Measurements from ENCODE around the gene CLNK.

The CLNK gene, protein sequence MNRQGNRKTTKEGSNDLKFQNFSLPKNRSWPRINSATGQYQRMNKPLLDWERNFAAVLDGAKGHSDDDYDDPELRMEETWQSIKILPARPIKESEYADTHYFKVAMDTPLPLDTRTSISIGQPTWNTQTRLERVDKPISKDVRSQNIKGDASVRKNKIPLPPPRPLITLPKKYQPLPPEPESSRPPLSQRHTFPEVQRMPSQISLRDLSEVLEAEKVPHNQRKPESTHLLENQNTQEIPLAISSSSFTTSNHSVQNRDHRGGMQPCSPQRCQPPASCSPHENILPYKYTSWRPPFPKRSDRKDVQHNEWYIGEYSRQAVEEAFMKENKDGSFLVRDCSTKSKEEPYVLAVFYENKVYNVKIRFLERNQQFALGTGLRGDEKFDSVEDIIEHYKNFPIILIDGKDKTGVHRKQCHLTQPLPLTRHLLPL

DNA sequence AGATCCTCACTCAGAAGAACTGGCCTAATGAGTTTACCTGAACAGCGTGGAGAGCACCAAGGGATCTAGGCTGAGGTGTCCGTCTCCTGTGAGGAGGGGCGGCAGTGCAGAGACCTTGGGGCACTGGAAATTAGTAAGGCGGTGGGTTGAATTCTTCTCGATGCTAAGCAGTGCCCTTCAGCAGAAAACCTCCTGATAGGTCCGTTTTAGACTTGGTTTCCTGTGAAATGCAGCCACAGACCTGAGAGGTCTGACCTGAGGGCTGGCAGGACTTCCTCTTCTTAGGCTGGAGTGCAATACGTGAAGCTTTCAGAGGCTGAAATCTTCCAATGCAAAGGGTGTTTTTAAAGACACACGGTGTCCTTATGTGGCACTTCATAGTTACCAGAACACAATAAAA lies at the start of gene CLNK:
TSS of gene CLNK (minus strand) at position 138 of the 400 bp plus-strand sequence. CDS start 16,899 bp downstream, outside the sequence.
- no peak for DNase-seq (ENCODE audit: low read depth)

DNA sequence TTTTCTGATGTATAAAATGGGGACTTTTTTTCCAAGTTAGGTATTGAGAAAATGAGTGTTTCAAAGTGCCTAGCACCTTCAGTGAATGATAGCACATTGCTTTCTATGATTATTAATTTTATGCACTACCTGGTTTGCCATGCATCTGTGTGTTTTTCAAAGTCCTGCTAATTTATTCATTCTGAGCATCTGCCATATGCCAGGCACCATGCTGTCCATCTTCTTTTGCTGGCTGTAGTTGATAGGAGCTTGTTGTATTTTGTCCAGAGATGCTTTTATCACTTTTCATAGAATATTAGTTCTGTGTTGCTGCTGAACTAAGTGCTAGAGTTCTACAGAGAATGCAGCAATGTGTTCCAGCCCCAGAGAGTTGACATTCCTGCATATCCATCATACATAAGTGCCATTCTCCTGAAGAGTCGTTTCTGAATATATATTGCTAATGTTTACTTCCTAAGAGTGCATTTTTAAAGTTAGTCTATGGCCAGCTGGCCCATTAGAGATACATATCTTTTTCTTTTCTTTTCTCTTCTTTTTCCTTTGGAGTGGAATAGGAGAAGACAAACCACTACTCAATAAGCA lies 49.0 kb upstream of the CLNK start:
- DNase-seq (ENCODE audit: low read depth): no peak

DNA sequence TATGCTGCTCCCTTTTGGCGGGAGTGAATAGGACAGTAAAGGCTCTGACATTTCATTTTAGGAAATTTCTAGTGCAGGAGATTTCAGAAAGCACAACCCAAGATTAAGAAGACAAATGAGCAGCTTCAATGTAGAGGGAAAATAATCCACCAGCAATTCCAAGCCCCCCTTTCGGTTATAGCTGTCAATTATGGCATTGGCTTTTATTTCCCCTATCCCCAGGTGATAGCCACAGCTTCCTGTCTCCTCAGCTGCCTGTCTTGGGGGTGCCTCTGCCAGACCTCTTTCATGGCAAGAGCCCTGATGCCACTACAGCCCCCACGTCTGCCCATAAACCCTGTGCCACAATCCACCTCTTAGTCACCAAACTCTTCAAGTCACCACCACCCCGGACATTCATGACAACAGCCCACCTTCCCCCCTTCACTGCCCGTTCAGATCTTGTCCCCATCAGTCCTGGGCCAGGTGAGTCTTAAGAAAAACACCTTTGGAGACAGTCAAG lies 48.4 kb upstream of the CLNK start:
- DNase-seq (ENCODE audit: low read depth): no peak

DNA sequence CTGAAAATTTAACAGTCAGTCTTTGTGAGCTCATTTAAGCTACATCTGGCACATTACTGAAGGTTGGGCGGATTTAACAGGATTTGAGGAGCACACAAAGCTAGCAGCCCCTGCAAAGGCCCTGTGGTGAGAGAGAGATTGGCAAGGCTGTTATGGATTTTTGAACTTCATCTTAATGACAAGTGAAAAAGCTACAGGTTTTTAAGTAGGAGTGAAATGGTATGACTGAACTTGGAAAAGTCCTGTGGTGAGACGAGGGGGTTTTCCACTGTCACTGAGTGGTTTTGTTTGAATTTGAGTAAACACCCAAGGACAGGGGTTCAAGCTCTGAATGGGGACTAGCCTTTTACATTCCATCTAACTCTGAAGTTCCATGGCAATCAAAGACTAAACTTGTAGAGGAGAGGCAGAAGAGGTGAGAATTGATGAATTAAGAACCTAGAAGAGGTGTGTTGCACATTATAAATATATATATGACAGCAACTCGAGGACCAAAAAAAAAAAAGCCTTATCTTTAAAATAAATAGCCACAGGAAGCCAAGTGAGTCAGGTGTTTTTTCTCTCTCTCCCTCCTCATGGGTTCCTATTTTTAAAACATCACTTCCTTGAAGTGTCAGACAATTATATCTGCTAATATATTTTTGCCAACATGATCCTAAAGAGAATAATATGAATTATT lies 47.8 kb upstream of the CLNK start:
- DNase-seq (ENCODE audit: low read depth): no peak

DNA sequence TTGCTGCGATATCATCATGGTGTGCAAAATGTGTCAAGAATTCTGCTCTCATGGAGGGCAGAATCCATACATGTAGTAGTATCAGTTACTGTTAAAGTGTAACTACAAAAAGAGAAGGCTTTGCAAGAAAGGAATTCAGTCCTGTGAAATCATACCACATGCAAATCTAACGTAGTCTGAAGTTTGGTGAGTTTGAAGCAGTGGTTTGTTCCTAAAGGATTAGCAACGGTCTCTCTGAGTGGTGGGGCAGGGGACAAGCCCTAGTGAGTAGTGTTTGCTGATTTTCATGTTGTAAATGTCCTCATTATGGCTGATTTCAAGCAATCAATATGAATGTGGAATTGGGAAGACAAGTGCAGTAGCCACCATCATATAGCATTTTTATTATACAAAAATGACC lies 47.1 kb upstream of the CLNK start:
- DNase-seq (ENCODE audit: low read depth): no peak

DNA sequence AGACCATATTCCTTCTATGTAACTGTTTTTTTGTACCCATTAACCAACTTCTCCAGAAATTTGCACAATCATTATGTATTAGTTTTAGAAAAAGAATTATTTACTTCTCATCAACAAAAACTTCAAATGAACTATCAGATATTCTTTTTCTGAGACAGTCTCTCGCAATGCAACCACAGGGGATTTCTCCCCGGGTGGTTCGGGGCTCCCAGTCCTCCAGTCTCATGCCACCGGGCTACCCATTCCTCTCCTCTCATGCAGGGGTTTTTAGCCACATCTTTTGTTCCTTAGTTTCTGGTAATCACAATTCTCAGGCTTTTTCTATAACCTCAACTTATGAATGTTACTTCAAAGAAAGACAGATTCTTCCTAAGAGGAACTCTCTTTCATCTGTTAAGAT lies 46.6 kb upstream of the CLNK start:
- DNase-seq (ENCODE audit: low read depth): no peak

DNA sequence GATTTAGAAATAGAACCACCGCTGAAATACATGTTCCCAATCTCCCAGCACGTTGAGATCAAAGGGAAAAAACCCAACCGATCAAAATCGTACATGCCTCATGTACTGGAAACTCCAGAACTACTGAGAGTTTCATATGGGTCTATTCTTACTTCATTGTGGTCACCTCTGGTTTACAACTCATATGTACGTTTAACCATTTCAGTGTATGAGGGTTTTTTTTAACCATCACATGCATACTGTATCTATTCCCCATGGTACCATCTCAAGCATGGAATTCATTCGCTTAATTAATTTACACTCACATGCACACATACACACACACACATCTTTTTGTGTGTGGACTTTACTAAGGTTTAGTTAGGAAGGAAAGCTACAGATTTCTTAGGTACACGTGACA lies 46.0 kb upstream of the CLNK start:
- DNase-seq (ENCODE audit: low read depth): no peak

DNA sequence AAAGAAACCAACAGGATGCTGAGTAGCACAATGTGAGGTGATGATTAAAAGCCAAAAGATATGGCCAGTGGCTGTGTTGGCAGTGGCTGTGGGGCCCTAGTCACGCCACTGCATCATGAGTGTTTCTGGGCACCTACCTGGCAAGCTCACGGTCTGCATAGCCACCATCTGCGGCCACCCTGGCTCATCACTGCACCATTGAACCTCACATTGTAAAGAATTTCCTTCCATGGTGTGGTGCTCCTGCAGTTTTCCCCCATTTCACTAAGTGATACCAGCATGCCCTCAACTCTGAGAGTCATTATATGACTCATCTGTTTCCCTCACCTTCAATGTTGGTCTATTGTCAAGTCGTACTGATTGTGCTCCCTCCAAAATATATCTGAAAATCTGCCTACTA lies 45.5 kb upstream of the CLNK start:
- no peak for DNase-seq (ENCODE audit: low read depth)

DNA sequence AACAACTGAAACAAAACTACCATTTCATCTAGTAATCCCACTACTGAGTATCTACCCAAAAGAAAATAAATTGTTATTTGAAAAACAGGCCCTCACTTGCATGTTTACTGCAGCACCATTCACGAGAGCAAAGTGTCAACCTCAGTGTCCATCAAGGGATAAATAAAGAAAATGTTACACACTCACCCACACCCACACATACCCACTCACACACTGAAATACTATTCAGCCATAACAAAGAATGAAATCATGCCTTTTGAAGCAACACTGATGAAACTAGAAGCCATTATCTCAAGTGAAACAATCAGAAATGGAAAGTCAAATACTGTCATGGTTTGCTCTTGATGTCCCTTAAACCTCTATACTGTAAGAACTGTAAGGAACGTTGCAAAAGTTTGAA lies 44.8 kb upstream of the CLNK start:
- DNase-seq (ENCODE audit: low read depth): no peak

DNA sequence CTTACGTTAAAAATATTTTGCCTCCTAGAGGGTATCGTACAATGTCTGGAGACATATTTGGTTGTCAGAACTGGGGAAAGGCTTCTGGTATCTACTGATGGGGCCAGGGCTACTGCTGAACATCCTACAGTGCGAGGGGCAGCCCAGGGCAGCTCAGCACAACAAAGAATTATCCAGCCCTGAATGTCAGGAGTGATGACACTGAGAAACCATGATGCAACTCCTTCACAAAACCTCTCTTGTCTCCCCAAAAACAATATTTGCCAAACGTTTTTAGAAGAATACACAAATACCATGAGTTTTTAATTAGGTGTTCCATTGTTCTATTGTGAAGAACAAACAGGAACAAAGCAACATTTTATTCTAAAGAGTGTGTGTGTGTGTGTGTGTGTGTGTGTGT lies 43.4 kb upstream of the CLNK start:
- no peak for DNase-seq (ENCODE audit: low read depth)

DNA sequence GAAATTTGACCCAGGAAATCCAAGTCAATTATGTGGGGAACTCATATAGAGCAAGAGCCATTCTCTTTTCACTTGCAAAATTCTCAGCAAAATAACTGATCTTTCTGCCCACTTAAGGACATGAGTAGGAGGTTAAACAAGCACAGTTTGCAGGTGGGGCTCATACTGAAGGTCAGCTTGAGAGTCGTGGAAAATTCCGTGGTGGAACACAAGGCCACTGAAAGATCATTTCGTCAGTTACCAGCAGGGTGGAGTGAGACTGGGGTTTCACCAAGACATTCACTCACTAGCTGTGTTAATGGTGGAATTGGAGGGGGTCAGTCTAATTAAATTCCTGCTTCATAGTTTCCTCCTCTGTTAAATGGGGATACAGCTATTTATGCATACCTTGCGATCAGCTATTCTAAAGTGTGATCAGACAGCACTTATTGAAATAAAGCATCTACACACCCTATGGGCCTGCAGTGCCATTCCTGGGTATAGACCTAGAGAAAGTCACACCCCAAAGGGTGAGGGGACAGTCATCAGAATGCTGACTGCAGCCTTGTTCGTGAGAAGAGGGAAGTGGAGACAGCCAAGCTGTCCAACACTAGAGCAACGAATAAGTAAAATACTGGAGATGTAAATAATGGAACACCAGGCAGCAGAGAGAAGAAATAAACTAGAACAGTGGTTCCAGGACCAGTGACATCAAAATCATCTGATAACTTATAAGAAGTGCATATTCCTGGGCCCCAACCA lies 42.7 kb upstream of the CLNK start:
- DNase-seq (ENCODE audit: low read depth): no peak

DNA sequence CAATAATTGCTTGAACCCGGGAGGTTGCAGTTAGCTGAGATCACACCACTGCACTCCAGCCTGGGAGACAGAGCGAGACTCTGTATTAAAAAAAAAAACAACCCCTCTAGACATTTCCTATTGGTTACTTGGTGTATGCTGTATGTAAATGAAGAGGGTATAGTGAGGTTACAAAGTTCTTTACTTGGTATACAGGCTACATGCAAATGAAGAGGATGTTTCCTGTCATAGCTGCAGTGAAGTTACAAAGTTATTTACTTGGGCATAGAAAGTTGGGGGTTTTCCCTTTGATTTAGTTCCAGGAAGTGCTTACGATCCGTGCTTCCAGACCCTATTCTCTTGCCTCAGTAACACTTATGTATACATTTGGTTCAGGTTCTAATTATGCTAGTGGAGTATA lies 38.4 kb upstream of the CLNK start:
- no peak for DNase-seq (ENCODE audit: low read depth)

DNA sequence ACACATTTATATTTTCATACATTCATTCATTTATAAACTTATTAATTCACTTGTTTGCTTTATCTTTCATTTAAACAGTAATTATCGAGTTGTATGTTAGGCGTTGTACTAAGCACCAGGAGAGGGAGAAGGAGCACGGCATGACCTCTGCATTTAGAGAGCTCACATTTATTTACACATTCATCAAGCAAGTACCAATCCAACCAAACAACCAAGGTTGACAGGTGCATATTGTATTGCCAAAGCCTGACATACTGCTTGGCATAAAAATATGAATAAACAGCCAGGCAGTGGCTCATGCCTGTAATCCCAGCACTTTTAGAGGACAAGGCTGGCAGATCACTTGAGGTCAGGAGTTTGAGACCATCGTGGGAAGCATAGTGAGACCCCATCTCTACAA lies 37.0 kb upstream of the CLNK start:
- DNase-seq (ENCODE audit: low read depth): no peak

DNA sequence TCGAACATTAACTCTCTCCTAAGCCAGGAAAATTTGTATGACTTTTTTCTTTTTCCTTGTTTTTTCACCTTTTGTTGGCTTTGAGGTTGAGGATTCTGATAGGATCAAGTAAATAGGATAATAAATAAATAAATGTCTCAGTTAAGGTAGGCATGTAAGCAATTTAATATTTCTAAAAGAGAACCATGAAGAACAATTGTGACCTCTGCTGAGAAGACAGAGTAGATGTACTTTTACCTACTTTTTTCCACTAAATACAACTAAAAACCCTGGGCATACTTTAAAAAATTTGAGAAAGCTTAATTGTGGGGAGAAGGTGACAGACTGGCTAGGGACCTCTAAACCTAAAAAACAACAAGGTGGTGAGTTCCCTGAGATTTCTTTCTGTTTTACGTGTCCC lies 31.6 kb upstream of the CLNK start:
- no peak for DNase-seq (ENCODE audit: low read depth)

DNA sequence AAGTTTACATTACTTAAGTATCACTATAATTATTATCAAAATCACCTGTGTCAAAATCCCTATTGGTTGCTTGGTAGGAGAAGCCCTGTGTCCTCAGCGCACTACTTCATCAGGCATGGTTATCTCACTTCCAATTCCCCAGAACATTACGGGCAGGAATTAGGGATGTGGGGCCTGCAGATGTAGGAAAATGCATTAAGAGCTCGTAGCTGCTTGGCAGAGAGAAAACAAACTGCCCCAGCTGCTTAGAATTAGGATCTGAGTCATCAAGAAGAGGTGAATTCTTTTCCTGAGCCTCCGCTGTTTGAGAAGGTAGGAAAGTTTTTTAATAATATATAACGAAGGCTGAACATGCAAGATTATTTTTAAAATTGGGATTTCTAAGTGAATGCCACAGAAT lies 31.1 kb upstream of the CLNK start:
- no peak for DNase-seq (ENCODE audit: low read depth)

DNA sequence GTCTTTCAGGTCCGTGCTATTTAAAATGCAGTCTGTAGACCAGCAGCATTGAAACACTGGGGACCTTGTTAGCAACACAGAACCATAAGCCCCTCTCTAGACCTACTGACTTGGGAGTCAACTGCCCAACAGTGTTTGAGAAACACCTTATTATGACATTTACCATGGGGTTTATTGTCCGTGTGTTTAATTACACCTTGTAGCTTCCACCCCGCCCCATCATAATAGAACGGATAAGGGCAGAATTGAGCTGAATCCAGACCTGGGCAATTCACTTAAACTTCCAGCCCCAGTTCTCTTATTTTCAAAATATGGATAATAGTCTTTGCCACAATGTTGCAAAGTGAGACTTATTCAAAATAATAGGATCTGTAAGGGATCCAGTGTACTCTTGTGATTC lies 30.6 kb upstream of the CLNK start:
- no peak for DNase-seq (ENCODE audit: low read depth)

DNA sequence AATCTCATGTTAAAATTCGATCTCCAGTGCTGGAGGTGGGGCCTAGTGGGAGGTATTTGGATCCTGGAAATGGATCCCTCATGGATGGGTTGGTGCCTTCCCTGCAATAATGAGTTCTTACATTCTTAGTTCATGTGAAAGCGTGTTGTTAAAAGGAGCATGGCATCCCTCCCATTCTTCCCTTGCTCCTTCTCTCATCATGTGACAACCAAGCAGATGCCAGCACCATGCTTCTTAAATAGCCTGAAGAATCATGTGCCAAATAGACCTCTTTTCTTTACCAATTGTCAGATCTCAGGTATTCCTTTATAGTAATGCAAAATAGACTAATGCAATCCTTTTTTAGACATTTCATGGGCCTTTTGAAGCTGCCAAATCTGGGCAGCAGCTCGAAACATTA lies 29.0 kb upstream of the CLNK start:
- DNase-seq (ENCODE audit: low read depth): no peak

DNA sequence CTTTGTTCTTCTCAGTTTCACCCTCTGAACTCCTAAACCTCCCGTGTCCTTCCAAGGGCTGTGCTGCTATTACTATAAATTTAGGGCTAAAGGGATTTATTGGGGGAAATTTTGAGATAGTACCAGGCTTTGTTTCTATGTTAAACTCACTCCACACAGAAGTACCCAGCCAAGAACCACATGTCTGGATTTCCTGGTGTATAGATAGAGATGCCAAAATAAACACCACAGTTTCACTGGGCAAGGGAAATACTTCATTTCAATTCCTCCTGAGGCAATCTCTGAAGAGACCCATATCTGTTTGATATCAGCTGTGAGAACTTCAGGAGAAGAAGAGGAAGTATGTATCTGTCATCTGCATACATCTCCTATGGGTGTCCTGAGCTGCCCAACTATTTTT lies 21.7 kb upstream of the CLNK start:
- no peak for DNase-seq (ENCODE audit: low read depth)

DNA sequence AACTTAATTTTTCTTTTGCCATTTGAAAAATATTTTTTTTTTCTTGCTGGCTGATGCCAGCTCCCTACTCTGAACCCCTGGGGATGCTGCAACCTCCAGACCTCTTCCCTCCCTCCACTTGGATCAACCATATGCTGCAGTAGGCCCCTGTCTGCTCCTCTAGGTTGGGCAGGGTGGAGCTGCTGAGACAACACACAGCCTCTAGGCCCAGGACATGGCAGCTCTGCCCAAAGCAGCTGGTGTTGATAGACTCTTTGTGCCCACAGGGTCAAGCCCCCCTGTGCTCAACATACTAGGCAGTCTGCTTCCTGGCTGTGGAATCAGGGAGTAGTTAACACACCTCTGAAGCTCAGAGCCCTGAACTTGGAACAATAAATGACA lies 19.9 kb upstream of the CLNK start:
- no peak for DNase-seq (ENCODE audit: low read depth)

DNA sequence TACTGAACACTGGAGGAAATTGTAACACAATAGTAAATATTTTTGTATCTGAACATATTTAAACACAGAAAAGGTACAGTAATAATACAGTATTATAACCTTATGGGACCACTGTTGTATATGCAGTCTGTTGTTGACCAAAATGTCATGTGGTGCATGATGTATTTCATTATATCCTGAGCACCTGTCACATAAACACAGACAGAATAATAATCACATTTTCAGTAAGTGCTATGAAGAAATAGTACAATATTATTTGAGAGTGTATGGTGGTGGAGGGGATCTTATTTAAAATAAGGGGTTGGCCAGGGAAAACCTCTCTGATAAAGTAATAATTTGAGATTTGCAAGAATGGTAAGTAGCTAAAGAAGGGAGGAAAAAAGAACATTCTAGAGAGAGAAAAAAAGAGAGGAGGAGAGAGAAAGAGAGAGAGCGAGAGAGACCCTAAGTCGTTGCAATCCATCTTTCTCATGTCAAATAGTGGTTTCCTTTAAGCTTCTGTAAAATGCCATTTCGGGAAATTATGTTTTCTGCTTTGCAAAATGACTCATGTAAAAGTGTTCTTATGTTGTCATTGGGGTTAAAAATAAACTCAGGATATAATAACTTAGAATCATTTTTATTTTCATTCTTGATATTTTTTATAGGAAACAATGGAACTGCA lies 19.3 kb upstream of the CLNK start:
- DNase-seq (ENCODE audit: low read depth): no peak

DNA sequence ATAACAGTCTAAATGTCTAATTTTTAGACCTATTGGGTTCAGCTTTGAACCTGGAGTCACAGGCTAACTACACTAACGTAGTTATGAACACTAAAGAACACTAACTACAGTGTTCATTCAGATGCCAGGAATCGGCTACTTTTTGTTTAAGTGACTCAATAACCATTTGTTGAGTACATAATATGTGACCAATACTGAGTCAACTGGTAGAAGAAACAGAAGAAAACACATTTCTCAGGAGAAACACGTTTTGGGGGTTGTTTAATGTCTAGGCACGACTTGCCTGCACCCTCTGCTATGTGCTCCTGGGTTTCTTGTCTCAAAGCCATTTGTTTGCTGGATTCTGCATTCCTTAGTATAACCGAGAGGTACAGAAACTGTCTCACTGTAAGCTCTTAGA lies 18.6 kb upstream of the CLNK start:
- DNase-seq (ENCODE audit: low read depth): no peak

All from activated T-cell treated with anti-CD3 and anti-CD28 coated beads for 1 hour (primary cell).